ENCODE results near the gene PKD1.

PKD1 gene

DNA sequence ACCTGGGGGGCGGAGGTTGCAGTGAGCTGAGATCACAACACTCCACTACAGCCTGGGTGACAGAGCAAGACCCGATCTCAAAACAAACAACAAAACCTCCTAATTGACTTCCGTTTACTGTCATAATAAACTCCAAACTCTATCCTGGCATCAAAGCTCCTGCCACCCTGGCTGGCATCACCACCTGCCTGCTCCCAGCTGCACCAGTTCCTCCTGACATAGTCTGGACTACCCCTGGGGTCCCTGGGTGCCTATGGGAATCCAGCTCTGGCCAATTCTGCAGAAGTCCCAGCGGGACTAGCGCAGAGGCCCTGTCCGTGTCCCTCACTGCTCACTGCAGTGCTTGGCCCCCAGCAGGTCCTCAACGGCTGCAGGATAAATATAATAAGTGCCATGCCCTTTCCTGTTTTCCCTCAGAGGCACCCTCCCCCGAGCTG is 88.8 kb downstream of the PKD1 start:
- DNase-seq (ENCODE audit: low spot score), result no peak

DNA sequence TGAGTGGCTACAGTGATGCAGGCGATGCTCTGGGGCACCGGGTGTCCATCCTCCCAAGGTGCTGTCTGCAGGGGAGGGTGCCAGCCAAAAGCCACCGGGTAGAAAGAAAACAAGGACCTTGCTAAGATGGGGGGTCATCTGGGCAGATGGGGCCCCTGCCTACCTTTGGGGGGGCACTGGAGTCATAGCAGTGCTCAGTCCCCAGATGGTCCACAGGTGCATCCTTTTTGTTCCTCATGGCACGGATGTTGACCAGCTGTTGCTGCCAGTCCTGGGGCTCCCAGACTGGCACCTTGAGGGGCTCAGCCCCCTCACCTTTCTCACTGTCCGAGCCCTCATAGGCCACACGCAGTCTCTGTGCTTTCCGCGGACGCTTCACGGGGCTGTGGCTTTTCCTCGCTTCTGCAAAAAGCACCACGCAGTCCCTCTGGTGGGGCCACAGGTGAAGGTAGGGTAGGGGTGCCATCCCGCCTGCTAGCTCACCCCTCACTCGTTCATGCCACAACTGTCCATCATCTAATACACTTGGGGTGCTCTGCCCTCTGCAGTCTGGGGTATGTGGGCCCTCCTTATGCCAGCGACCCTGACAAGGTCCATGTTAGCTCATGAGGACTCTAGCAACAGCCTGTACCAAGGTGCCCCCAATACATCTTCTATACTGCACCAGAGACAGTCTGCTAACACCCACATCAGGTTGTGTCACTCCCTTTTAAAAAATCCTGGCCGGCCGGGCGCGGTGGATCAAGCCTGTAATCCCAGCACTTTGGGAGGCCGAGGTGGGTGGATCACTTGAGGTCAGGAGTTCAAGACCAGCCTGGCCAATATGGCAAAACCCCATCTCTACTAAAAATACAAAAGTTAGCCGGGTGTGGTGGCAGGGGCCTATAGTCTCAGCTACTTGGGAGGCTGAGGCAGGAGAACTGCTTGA is 89.5 kb downstream of the PKD1 start:
- DNase-seq (ENCODE audit: low spot score), result no peak

DNA sequence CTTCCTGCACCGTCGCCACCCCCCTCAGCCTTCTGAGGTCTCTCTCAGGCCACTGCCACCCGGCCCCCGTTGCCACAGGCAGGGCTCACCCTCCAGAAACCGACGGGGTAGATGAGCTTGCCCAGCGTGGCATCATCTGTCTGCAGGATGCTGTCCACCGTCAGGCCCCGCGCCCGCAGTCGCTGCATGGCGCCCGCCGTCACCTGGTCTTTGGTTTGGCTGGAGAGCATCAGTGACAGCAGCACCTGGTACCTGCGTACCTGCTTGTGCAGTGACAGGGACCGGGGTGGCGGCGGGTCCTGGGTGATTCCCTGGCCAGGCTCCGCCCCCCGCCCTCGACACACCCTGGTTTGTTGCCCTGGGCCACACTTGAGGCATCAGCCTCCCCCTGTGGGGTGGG is 91.2 kb downstream of the PKD1 start:
- DNase-seq (ENCODE audit: low spot score), result no peak

GRCh38 chr16:2043667-2044451 is 91.8 kb downstream of the PKD1 start:
- DNase-seq (ENCODE audit: low spot score), result no peak

DNA sequence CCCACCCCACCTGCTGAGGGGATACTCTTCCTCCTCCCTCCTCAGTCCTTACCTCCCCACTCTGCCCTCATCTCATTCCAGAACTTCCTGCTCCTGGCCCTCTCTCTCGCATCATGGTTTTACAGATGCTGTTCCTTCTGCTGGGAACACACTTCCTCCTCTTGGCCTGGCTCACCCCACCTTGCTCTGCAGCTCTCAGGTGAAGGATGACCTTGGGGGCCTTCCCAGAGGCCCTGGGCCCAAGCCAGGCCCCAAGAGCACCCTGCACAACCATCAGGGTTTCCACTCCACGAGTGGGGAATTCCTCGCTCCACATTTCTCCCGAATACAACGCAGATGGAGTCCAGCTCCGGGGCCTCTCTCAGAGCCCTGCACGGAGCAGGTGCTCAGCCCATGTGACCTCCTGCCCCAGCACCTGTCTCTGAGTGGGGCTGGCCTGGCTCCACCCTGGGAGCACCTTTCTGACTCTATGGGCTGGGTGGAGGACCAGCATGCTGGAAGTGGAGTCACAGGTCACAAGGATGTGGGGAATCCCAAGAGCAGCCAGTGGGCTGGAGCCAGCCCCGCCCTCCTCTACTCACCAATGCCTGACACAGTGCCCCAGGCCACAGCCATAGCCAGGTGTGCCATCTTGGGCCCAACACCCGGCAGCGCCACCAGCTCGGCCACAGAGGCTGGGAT is 92.6 kb downstream of the PKD1 start:
- no peak for DNase-seq (ENCODE audit: low spot score)

GRCh38 chr16:2042171-2042985 is 93.3 kb downstream of the PKD1 start:
- no peak for DNase-seq (ENCODE audit: low spot score)

GRCh38 chr16:2040787-2041522 is 94.7 kb downstream of the PKD1 start:
- DNase-seq (ENCODE audit: low spot score), result no peak

DNA sequence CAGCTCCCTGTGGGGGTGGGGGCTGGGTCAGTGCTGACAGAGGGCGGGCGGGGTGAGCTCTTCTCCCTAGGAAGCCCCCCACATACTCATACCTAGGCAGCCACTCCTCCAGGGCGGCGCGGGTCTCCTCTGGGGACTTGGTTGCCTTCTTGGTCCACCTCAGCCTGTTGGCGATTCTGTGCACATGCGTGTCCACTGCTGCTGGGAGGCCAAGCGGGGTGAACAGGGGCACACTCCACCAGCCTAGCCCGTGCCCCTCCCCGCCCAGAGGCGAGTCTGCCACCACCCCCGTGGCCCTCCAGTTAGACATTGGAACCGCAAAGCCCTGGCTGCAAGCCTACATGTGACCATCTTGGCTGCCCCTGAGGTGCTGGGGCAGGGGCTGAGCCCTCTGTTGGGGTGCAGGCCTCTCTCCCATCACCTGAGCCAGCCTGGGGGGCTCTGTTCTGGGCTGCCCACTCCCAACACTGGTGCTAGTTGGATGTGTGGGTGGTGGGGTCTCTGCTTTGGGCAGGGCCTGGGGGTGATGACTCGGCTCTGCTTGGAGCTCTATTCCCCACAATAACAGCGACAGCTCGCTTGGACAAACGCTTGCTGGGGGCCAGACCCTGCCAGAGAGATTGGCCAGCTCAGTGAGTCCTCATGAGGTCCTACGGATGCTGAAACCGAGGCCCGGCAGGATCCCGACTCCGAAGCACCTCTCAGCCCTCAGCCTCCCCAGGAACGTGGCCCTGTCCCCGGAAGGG is 95.5 kb downstream of the PKD1 start:
- DNase-seq (ENCODE audit: low spot score), result no peak

DNA sequence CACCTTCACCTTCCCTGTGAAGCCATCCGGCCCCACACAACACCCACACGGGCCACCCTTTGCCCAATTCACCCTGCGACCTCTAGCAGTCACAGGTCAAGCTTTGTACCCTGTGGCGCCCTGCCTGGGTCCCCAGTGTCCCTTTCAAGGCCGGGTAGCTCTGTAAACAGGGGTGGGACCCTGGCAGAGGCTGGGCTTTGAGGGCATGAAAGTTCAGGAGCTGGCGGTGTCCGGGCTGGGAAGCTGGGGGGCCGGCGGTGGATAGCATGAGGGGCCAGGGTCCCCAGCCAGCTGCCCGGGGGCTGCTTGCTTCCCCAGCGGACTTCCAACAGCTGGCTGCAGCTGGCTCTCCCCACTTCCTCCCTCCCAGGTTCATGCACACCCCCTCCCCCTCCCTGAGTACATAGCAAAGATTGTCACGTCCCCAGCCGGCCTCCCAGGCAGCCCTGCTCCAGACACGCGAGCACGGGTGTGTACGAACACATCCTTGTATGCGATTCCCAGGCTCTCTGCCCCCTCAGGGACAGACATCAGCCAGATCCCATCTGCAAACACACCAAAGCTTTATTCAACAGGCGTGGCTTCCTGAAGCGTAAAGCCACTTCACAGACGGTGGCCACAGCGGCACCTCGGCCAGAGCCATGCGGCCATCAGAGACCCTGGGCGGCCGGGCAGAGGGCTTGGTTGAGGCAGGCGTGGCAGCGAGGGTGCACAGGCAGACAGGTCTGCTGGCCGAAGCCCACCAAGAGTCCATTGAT is 96.2 kb downstream of the PKD1 start:
- no peak for DNase-seq (ENCODE audit: low spot score)
